Calu3 (cell line): ENCODE results near the gene PAH. TPM values are rescaled to one million over a fixed set of nuclear protein-coding genes. Genes with fewer than 3 reads are reported as not detected.

ENCODE experiments used
- BruUV-seq: library from RNA; stranded (reverse); fragments of 400-500 nt; replicated peaks from 2 replicates; lab custom pipeline; 2021; lab: Mats Ljungman, UMichigan
- CTCF ChIA-PET: fragments of 300-600 bp; sonication (Branson Sonifier 250); formaldehyde crosslinking; loops from one replicate; lab custom pipeline; 2022; ENCODE audit warnings: antibody characterized with exemption; lab: Charles Lee
- DNase-seq: peaks from one replicate; pipeline ENCODE4 v3.0.0; 2022
- H3K27ac Mint-ChIP-seq: one replicate; pipeline ENCODE4 v1.8.0; 2022; ENCODE audit warnings: mixed read lengths; ENCODE audit not compliant: unreplicated experiment
- H3K27me3 Mint-ChIP-seq: one replicate; pipeline ENCODE4 v1.8.0; 2022; ENCODE audit warnings: mixed read lengths; ENCODE audit not compliant: unreplicated experiment
- H3K36me3 Mint-ChIP-seq: one replicate; pipeline ENCODE4 v1.8.0; 2022; ENCODE audit warnings: mild to moderate bottlenecking, moderate library complexity, mixed read lengths; ENCODE audit not compliant: insufficient read depth, unreplicated experiment
- H3K4me1 Mint-ChIP-seq: one replicate; pipeline ENCODE4 v1.8.0; 2022; ENCODE audit warnings: mild to moderate bottlenecking, low read depth, mixed read lengths; ENCODE audit not compliant: unreplicated experiment
- H3K4me3 Mint-ChIP-seq: one replicate; pipeline ENCODE4 v1.8.0; 2022; ENCODE audit warnings: mild to moderate bottlenecking, low read depth, moderate library complexity, mixed read lengths; ENCODE audit not compliant: unreplicated experiment
- H3K9me3 Mint-ChIP-seq: one replicate; pipeline ENCODE4 v1.8.0; 2022; ENCODE audit warnings: low read depth, mixed read lengths; ENCODE audit not compliant: unreplicated experiment
- CTCF ChIP-seq: fragments of 200-600 bp; IDR thresholded peaks from one replicate; pipeline ENCODE4 v1.8.0; 2022; ENCODE audit warnings: antibody characterized with exemption; ENCODE audit not compliant: unreplicated experiment
- intact Hi-C: fragments of 100-400 bp; cut with micrococcal nuclease; formaldehyde crosslinking; loops from one replicate; pipeline ENCODE4 v1.10.0; 2022; ENCODE audit not compliant: unreplicated experiment
- total RNA-seq: library from RNA; stranded (reverse); gene quantifications from 2 replicates; pipeline ENCODE4 v1.2.3, GENCODE V29; 2022

Gene PAH
- total RNA-seq, 1 experiment from 2014 or later = 31.4 TPM

GRCh38 chr12:102961466-102961855 lies 44.4 kb upstream of the PAH start:
- Mint-ChIP-seq H3K27me3 (peaks cover 99% of the 10 kb centered on the region), H3K27ac (no peak overlapping the region), H3K4me3 (no peak overlapping the region), H3K4me1 (peaks cover 20% of the 10 kb centered on the region), H3K36me3 (no peaks in the 10 kb centered on the region), H3K9me3 (peaks cover 3% of the 10 kb centered on the region)
- intact Hi-C loops = no loop called here
- no peak for TF ChIP-seq CTCF
- no peak for DNase-seq
- BruUV-seq = no TSS peak
- CTCF ChIA-PET = no interaction called here

- H3K27me3 Mint-ChIP-seq = peaks cover 99% of the 10 kb centered on the region
- TF ChIP-seq CTCF = no peak
Measured at GRCh38 chr12:102960766-102961465, 43.9 kb upstream of the PAH start.

GRCh38 chr12:102959391-102959790 lies 42.3 kb upstream of the PAH start:
- Mint-ChIP-seq H3K27ac (no peak overlapping the region), H3K27me3 (peaks cover 99% of the 10 kb centered on the region), H3K4me3 (no peak overlapping the region), H3K4me1 (peaks cover 10% of the 10 kb centered on the region), H3K9me3 (peaks cover 3% of the 10 kb centered on the region), H3K36me3 (no peaks in the 10 kb centered on the region)
- no TSS peak for BruUV-seq
- CTCF ChIA-PET = no interaction called here
- no peak for TF ChIP-seq CTCF
- no peak for DNase-seq
- intact Hi-C loops = no loop called here

More at GRCh38 chr12:102960766-102961465, 43.9 kb upstream of the PAH start:
- BruUV-seq = no TSS peak
- DNase-seq = no peak
- intact Hi-C loops = no loop called here
- Mint-ChIP-seq H3K4me3 (no peak overlapping the region), H3K4me1 (peaks cover 20% of the 10 kb centered on the region), H3K9me3 (peaks cover 3% of the 10 kb centered on the region), H3K27ac (no peak overlapping the region), H3K36me3 (no peaks in the 10 kb centered on the region)
- CTCF ChIA-PET = no interaction called here

DNA sequence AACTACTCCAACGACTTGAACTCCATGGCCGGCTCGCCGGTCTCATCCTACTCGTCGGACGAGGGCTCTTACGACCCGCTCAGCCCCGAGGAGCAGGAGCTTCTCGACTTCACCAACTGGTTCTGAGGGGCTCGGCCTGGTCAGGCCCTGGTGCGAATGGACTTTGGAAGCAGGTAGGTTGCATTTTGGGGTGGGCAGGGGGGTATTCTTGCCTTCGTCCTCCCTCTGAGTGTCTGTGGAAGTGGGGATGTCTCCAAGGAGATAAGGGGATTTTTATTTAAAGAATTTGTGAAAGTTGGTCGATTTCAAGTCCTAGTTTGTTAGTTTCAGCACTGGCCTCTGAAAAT lies 41.8 kb upstream of the PAH start:
- H3K9me3 Mint-ChIP-seq = peaks cover 3% of the 10 kb centered on the region
- peaks cover 99% of the 10 kb centered on the region for H3K27me3 Mint-ChIP-seq
- CTCF ChIA-PET = no interaction called here
- TF ChIP-seq CTCF = no peak
- no peak overlapping the region for H3K27ac Mint-ChIP-seq
- no TSS peak for BruUV-seq
- H3K4me3 Mint-ChIP-seq = no peak overlapping the region
- no peaks in the 10 kb centered on the region for H3K36me3 Mint-ChIP-seq
- intact Hi-C loops = no loop called here
- no peak for DNase-seq
- peaks cover 10% of the 10 kb centered on the region for H3K4me1 Mint-ChIP-seq
